GM19025 (cell line): Measurements from ENCODE around the gene MUSK.
"Not testable (repeated sequence)": the region's sequence is repeated elsewhere in the genome, so short reads cannot be mapped to it uniquely, and the experiment has no call there.

Experiments
- ATAC-seq: cut with Tn5 transposase; IDR thresholded peaks from one replicate; pipeline ENCODE4 v1.9.1; 2021; ENCODE audit warnings: mild to moderate bottlenecking, low read depth, moderate library complexity; ENCODE audit not compliant: unreplicated experiment

MUSK gene

GRCh38 chr9:110755179-110755578 is 86.6 kb downstream of the MUSK start:
- no peak for ATAC-seq

DNA sequence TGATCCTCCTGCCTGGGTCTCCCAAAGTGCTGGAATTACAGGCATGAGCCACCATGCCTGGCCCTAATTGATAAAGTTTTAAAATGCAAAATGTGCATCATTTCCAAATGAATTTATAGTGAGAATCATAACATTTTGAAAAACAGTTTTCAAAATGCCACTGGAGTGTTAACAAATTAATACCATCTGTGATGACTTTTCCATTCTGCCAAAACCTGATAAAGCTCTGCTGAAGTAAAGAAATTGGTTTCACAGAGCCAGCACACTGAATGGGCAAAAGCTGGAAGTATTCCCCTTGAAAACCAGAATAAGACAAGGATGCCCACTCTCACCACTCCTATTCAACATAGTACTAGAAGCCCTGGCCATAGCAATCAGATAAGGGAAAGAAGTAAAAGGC is 89.6 kb downstream of the MUSK start:
- ATAC-seq = no peak

DNA sequence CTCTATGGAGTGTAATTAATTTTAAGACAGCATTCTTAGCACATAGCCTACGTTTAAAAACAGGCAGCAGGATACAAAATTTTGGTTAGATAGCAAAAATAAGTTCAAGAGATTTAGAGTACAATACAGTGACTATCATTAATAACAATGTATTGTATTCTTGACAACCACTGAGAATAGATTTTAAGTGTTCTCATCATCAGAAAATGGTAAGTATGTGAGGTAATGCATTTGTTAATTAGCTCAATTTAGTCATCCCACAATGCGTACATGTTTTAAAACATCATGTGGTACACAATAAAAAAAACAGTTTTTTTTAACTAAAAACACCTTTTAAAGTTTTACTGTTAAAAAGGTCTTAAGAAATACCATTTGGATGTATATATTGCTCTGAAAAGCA is 94.2 kb downstream of the MUSK start:
- no peak for ATAC-seq

DNA sequence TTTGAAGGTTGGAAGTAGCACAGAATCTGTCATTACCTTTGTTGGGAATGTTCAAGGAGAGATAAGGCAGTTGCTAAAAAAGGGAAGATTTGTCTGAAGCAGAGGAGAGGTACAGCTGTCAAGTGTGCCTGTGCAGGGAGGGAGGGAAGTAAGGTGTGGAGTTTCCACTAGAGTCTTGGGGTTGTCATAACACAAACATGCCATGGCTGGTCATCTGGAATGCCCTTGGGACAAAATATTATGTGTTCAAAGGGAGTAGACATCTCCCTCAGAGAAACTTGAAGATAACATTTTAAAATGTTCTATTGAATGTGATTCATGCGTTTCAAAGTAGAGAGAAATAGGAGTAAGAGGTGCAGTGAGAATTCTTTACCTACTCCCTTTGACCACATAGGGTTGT is 95.0 kb downstream of the MUSK start:
- no peak for ATAC-seq

- no peak for ATAC-seq
Observed at GRCh38 chr9:110764006-110764405, 95.4 kb downstream of the MUSK start.

GRCh38 chr9:110765926-110766325 is 97.3 kb downstream of the MUSK start:
- ATAC-seq = no peak

DNA sequence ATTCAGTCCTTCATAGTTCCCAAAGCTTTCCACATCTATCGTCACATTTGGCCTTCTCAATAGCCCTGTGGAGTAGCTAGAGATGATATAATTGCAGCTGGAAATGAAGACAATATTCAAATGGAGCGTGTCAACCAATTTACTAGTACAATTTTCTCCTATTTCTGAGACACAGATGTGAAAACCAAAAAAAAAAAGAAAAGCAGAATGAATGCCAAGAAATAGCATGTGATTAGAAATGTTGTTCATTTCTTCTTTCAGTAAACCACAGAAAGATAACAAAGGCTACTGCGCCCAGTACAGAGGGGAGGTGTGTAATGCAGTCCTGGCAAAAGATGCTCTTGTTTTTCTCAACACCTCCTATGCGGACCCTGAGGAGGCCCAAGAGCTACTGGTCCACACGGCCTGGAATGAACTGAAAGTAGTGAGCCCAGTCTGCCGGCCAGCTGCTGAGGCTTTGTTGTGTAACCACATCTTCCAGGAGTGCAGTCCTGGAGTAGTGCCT is 99.0 kb downstream of the MUSK start:
- no peak for ATAC-seq

DNA sequence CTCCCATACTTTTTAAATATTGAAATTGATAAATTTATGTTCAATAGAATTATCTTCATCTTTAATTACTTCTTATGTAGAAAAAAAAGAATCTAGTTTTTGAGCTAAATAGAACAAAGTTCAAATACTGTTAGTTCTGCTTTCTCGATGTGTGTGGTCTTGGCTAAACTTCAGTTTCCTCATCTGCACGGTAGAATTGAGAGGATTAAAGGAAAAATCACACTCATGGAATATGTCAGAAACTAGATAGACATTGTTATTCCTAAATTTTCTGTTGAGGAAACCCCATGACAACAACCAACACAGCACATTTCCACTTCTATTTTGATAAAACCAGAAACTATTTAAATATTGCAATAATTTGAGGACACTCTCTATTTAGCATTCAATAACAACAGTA is 100.3 kb downstream of the MUSK start:
- no peak for ATAC-seq

- ATAC-seq = no peak
Observed at GRCh38 chr9:110769667-110770066, 101.1 kb downstream of the MUSK start.

- ATAC-seq = no peak
Observed at GRCh38 chr9:110775724-110776123, 107.1 kb downstream of the MUSK start.

- no peak for ATAC-seq
Observed at GRCh38 chr9:110776221-110776620, 107.6 kb downstream of the MUSK start.

DNA sequence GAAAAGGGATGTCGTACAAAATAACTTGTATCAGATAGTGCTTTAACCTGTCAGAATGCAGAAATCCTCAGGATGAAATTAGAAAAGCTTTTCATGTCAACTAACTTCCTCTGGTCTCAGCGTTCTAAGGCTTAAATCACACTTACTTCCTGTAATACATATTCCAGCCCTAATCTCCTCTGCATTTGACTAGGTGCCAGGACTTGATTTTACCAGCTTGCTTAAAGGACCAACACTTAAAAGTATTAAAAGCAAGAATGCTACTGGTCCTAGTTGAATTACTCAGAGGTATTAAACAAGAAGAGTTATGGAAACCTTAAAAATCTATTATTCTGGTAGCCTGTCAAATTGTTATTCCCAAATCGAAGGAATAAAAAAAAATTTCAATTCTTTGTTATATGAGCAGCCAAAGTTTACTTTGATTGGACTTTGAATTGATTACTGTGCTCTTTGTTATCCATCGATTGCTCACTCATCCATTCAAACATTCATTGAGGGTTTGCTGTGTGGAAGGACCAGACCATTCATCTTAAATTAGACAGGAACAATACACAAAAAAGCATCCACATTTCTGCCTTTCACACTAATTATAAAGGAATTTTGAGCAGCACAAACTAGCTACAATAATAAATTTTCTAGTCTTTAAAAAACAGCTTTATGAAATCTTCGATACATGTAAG is 108.7 kb downstream of the MUSK start:
- ATAC-seq = no peak

GRCh38 chr9:110777876-110778215 is 109.3 kb downstream of the MUSK start:
- no peak for ATAC-seq

DNA sequence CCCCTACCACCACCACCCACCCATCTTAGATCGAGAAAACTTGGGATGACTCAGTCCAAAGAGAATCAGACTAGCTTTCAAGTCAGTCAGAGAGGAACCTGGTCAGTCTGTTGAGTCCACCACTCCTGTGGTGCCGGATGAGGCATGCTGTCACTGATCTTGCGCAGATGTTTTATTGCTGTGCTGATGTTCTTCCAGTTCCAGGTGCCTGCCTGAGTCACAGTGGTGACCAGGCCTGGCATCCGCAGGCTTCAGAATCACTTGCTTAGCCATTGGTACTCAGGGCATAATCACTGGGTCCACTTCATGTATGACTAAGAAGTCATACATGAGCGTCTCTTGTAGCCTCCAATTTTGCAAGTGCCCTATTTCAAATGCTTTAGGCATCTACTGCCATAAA is 114.1 kb downstream of the MUSK start:
- ATAC-seq = no peak

DNA sequence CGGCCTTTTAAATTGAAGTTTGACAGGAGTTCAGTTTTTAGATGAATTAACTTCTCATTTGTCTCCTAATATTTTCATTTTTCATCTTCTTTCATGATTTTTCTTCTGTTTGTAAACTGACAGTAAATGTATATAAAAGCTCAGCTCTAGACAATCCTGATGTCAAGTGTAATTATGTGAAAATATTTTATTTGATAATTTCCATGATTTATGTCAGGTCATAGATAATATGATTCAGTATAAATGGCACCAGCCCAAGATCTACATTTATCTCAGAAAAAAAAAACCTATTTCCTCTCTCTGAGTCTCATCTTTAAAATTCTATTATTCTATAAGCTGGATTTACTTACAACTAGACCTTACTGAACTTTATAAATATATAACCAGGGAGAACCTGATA is 115.7 kb downstream of the MUSK start:
- no peak for ATAC-seq

GRCh38 chr9:110785166-110785565 is 116.6 kb downstream of the MUSK start:
- ATAC-seq = no peak

- not testable (repeated sequence) for ATAC-seq
Observed at GRCh38 chr9:110788396-110788795, 119.8 kb downstream of the MUSK start.

DNA sequence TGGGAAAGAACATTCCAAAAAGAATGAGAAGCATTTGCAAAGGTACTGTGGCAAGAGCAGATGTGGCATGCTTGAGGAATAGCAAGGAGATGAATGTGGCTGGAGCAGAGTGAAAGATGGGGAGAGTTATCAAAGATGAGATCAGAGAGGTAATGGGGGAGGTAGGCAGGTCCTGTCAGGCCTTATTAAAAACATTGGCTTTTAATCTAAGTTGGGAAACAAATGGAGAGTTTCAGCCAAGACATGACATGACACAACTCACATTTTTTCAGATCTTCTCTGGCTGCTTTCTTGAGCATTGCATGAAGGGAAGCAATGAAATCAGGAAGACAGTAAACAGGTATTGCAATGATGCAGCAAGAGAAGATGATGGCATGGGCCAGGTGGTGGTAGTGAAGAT is 120.3 kb downstream of the MUSK start:
- no peak for ATAC-seq

- no peak for ATAC-seq
Observed at GRCh38 chr9:110797611-110798010, 129.0 kb downstream of the MUSK start.

DNA sequence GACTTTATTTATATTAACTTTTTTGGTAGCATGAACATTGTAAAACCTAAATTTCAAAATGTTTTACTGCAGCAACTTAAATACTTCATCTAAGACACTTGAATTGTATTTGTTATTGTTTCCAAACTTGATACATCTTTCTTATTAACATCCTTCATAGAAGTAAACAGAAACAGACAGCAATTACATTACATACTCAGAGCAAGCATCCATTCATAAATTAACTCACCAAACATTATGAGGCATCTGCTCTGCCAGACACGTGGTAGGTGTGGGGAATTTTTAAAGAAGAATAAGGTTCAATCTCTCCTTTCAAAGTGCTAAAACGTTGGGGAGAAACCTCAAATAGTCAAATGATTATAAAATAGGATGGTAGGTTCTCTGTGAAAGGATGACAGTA is 130.8 kb downstream of the MUSK start:
- ATAC-seq = no peak

GRCh38 chr9:110801426-110801825 is 132.8 kb downstream of the MUSK start:
- no peak for ATAC-seq

DNA sequence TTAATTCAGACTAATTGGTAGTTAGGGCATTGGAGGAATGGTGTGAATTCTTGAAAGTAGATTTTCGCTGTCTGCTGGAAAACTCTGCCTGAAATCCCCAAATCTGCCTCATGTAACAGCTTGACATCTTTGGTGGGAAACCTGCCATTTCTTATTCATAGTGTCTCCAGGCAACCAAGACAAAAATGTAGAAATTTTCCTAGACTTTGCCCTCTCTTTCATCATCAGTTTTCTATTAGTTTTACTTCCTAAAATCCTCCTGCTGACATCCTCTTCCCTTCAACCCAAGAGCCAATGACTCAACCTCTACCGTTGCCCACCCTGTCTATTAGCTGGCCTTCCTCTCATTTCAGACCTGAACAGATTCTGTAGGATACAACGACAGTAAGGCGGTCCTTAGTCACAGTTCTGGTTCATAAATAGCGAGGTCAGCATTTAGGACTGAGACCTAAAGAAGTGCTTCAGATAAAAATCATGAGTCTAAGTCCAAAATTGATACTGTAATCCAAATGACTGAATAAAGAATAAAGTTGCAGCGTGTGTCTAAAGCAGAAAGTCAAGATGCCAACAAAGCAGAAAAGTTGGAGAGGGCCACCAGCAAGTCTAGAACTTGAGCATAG is 133.9 kb downstream of the MUSK start:
- no peak for ATAC-seq
